Measurements from ENCODE around the gene LRRC74B. TPM values are rescaled to one million over a fixed set of nuclear protein-coding genes. Genes with fewer than 3 reads are reported as not detected.
A peak's percentile ranks its signal among the peaks of the same experiment; 100 is the strongest.

LRRC74B gene
- total RNA-seq, 1 donor from 2014 or later = not detected

- no peaks in the 10 kb centered on the region for H3K27me3 ChIP-seq (ENCODE audit: control insufficient read depth, insufficient read depth, low read length)
- H3K36me3 ChIP-seq (ENCODE audit: control insufficient read depth, insufficient read depth, low read length) = no peaks in the 10 kb centered on the region
- no peak for TF ChIP-seq CTCF (IDR thresholded peaks at IDR 0.05; ENCODE audit: insufficient read depth, low read length, severe bottlenecking)
- H3K4me3 ChIP-seq (ENCODE audit: low read depth, low read length) = no peak overlapping the region
- DNase-seq (ENCODE audit: low read depth) (peak; percentile 54), FAIRE-seq (no peak)
Observed at GRCh38 chr22:21009638-21010425, 35.9 kb upstream of the LRRC74B start.

GRCh38 chr22:21010426-21011113, 35.2 kb upstream of the LRRC74B start:
- Histone ChIP-seq H3K27me3 (ENCODE audit: control insufficient read depth, insufficient read depth, low read length) (no peaks in the 10 kb centered on the region), H3K36me3 (ENCODE audit: control insufficient read depth, insufficient read depth, low read length) (no peaks in the 10 kb centered on the region), H3K4me3 (ENCODE audit: low read depth, low read length) (no peak overlapping the region)
- DNase-seq (ENCODE audit: low read depth) = no peak
- TF ChIP-seq CTCF (IDR thresholded peaks at IDR 0.05; ENCODE audit: insufficient read depth, low read length, severe bottlenecking) = no peak
- FAIRE-seq = no peak

- TF ChIP-seq CTCF (IDR thresholded peaks at IDR 0.05; ENCODE audit: insufficient read depth, low read length, severe bottlenecking) = no peak
- FAIRE-seq = no peak
- H3K36me3 ChIP-seq (ENCODE audit: control insufficient read depth, insufficient read depth, low read length) = no peaks in the 10 kb centered on the region
- no peaks in the 10 kb centered on the region for H3K27me3 ChIP-seq (ENCODE audit: control insufficient read depth, insufficient read depth, low read length)
- no peak overlapping the region for H3K4me3 ChIP-seq (ENCODE audit: low read depth, low read length)
- DNase-seq (ENCODE audit: low read depth) = no peak
Observed at GRCh38 chr22:21012446-21013407, 33.0 kb upstream of the LRRC74B start.

- no peaks in the 10 kb centered on the region for H3K27me3 ChIP-seq (ENCODE audit: control insufficient read depth, insufficient read depth, low read length)
- H3K4me3 ChIP-seq (ENCODE audit: low read depth, low read length) = peak overlapping the region; percentile 46
- no peaks in the 10 kb centered on the region for H3K36me3 ChIP-seq (ENCODE audit: control insufficient read depth, insufficient read depth, low read length)
- FAIRE-seq = no peak
- DNase-seq (ENCODE audit: low read depth) = peak; percentile 43
- TF ChIP-seq CTCF (IDR thresholded peaks at IDR 0.05; ENCODE audit: insufficient read depth, low read length, severe bottlenecking) = no peak
Observed at GRCh38 chr22:21013657-21014201, 32.0 kb upstream of the LRRC74B start.

GRCh38 chr22:21014202-21014725, 31.5 kb upstream of the LRRC74B start:
- TF ChIP-seq CTCF (IDR thresholded peaks at IDR 0.05; ENCODE audit: insufficient read depth, low read length, severe bottlenecking) = no peak
- Histone ChIP-seq H3K4me3 (ENCODE audit: low read depth, low read length) (peak overlapping the region; percentile 46), H3K36me3 (ENCODE audit: control insufficient read depth, insufficient read depth, low read length) (no peaks in the 10 kb centered on the region), H3K27me3 (ENCODE audit: control insufficient read depth, insufficient read depth, low read length) (no peaks in the 10 kb centered on the region)
- FAIRE-seq (no peak), DNase-seq (ENCODE audit: low read depth) (peak; percentile 67)

All from bronchial epithelial cell (primary cell).